GM18873 (cell line): ENCODE data around the gene TCEAL7.

Source experiments
- ATAC-seq: cut with Tn5 transposase; IDR thresholded peaks from one replicate; pipeline ENCODE4 v1.9.1; 2021; ENCODE audit warnings: mild to moderate bottlenecking, moderate library complexity, moderate number of reproducible peaks; ENCODE audit not compliant: unreplicated experiment, low FRiP score

TCEAL7 gene

GRCh38 chrX:103363046-103363445, 33.0 kb downstream of the TCEAL7 start:
- no peak for ATAC-seq

DNA sequence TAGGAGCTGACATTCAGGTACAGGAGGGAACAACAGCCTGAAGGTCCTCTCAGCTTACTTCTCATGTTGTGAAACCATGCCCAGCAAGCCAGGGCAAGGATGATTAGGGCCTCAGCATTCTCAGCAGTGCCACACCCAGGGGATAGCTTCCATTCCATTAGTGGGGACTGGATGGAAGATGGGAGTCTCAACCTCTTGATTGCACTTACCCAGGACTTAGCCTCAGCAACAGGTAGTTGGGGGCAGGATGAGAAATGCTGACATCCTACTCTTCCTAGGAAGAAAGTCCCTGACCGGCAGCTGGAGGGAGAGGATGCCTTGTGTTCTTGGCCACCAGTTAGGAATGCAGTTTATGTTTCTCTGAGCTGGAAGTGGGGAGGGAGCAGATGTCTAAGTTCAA, 37.5 kb downstream of the TCEAL7 start:
- no peak for ATAC-seq

GRCh38 chrX:103369479-103369878, 39.4 kb downstream of the TCEAL7 start:
- ATAC-seq, result no peak

DNA sequence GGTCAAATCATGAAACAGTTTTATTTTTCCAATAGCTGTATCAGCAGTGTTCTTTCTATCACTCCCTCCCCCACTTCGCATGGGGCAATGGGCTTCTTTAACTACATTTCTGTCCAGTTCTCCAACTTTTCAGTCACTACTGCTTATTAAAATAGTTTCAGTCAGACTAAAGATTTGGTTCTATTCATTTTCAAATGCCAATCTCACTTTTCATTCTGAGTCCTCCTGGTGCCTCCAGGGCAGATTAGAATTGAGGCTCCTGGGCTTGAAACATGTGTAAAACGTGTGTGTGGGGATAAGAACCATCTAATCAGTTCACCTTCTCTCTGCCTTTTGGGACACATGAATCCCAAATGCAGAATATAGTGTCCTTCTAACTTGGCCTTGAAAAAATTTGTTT, 42.8 kb downstream of the TCEAL7 start:
- no peak for ATAC-seq

GRCh38 chrX:103373581-103373980, 43.5 kb downstream of the TCEAL7 start:
- no peak for ATAC-seq

DNA sequence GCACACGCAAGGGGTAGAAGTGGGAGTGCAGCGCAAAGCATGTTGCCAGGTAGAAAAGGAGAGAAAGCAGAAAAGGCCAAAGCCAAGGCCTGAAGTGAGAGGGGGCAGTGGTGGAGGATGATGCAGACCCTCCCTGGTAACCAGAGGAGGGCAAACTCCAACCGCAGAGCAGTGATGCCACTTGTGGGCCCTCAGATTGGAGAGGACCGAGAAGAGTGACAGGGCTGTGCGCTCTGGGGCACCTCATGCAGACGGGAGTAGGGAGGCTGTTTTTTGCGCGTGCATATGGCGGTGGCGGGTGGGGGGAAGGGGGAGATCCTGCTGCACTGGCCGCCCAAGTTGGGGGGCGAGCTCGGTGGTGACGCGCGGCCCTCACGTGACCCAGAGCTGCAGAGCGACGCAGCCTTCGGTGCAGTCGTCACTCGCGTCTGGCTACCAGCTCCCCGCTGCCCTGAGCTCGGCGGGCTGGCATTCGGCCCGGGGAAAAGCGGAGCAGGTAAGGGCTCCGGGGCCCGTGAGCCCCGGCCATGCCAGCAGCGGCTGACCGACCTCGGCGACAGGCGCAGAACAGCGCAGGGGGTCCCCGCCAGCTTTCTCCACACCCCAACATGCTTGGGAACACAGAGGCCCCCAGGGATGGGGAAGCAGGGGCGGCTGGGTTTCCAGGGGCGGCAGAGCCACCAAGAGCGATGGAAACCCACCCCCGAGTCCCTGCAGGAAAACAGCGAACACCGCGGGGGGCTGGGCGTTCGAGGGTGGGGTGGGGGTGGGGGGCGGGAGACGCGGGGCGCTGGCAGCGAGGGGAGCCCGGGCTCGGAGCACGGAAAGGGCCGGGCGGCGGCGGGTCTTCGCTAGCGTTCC, 46.3 kb downstream of the TCEAL7 start, which contains the start of gene BEX3:
BEX3 (plus strand) TSS at position 421 of the 861 bp plus-strand sequence. CDS start 984 bp downstream, outside the sequence.
- no peak for ATAC-seq

- no peak for ATAC-seq
Observed at GRCh38 chrX:103376979-103377324, 46.9 kb downstream of the TCEAL7 start.

GRCh38 chrX:103378990-103379389, 49.0 kb downstream of the TCEAL7 start:
- no peak for ATAC-seq
